Uterus (tissue), 4 donors: ENCODE data around the gene GPN2. TPM values are rescaled to one million over a fixed set of nuclear protein-coding genes. Genes with fewer than 3 reads are reported as not detected.

Experiments
- DNase-seq, 2 donors: peaks; one replicate each; pipeline ENCODE4 v3.0.0-alpha.2; 2019 to 2020
- H3K27ac ChIP-seq, 2 donors: fragments of 200-600 bp; sonication (generic); 1 replicate in 1 of 2; 2 replicates in 1 of 2; pipeline ENCODE4 v1.5.1; 2016 to 2018
- H3K27me3 ChIP-seq, 2 donors: fragments of 200-600 bp; sonication (generic); one replicate each; pipeline ENCODE4 v1.5.1; 2018 to 2019; ENCODE audit warnings: control low read depth in 1 of 2
- H3K36me3 ChIP-seq, 2 donors: fragments of 200-600 bp; sonication (generic); one replicate each; pipeline ENCODE4 v1.5.1; 2019; ENCODE audit warnings: control low read depth in 1 of 2
- H3K4me1 ChIP-seq, 2 donors: fragments of 200-600 bp; sonication (generic); one replicate each; pipeline ENCODE4 v1.5.1; 2018 to 2019; ENCODE audit warnings: control low read depth in 1 of 2
- H3K4me3 ChIP-seq, 2 donors: fragments of 200-600 bp; sonication (generic); 1 replicate in 1 of 2; 2 replicates in 1 of 2; pipeline ENCODE4 v1.5.1; 2018 to 2019; ENCODE audit warnings: mild to moderate bottlenecking in 1 of 2
- H3K9me3 ChIP-seq, 2 donors: fragments of 200-600 bp; sonication (generic); one replicate each; pipeline ENCODE4 v1.5.1; 2019; ENCODE audit warnings: control low read depth in 1 of 2
- CTCF ChIP-seq, 4 experiments: fragments of 200-600 bp in 2 of 4; fragments of 450-650 bp in 2 of 4; sonication (generic) in 2 of 4; IDR thresholded peaks; one replicate each; pipeline ENCODE4 v1.5.1; 2016 to 2019; ENCODE audit warnings: antibody characterized with exemption in 4 of 4, mild to moderate bottlenecking in 2 of 4, moderate library complexity in 1 of 4
- POLR2A ChIP-seq, 2 donors: fragments of 450-650 bp; IDR thresholded peaks; one replicate each; pipeline ENCODE4 v1.6.1; 2016; ENCODE audit warnings: antibody characterized with exemption in 2 of 2, mild to moderate bottlenecking in 1 of 2, moderate library complexity in 1 of 2
- intact Hi-C: fragments of 100-400 bp; cut with DNase I; formaldehyde crosslinking; loops from one replicate; pipeline ENCODE4 v1.15.1; 2023; ENCODE audit warnings: low total_unique reads
- total RNA-seq, 4 donors: library from RNA; depleted of rRNA in 3 of 4; stranded (reverse); fragments of >200 nt in 3 of 4; gene quantifications; one replicate each; pipeline versions ENCODE4 v1.1.0 to v1.2.4, GENCODE V29; 2014 to 2023
- donor health status: DM: yes; HTN: yes; CAD: no.

GPN2 gene
- 10 to 100 TPM in 3 of 4 donors, 1 to 10 TPM in 1; 3.5 to 21.7 (median 11.4) TPM for total RNA-seq

GRCh38 chr1:26889551-26890466, at the start of gene GPN2:
TSS of gene GPN2 (minus strand) at chr1:26890283. CDS start at chr1:26890096, 187 bp downstream.
- Histone ChIP-seq H3K9me3 (no peaks in the 10 kb centered on the region), H3K4me3 (peak within 1 kb of the TSS; percentile 73 to 79), H3K36me3 (no peaks in the 10 kb centered on the region), H3K4me1 (no peaks in the 10 kb centered on the region), H3K27ac (peak within 1 kb of the TSS; percentile 85 to 89), H3K27me3 (no peaks in the 10 kb centered on the region)
- intact Hi-C loops = no loop called here
- peak; percentile 64 to 74 for DNase-seq
- TF ChIP-seq CTCF (IDR thresholded peaks at IDR 0.05) (no peak), POLR2A (IDR thresholded peaks at IDR 0.05) (peak; percentile 42 to 57)

- TF ChIP-seq CTCF (IDR thresholded peaks at IDR 0.05) (no peak), POLR2A (IDR thresholded peaks at IDR 0.05) (no peak)
- H3K4me3 ChIP-seq = no peak overlapping the region
- H3K4me1 ChIP-seq = no peaks in the 10 kb centered on the region
- H3K27ac ChIP-seq = no peak overlapping the region
- H3K36me3 ChIP-seq = no peaks in the 10 kb centered on the region
- no peak for DNase-seq
- H3K27me3 ChIP-seq = no peaks in the 10 kb centered on the region
- intact Hi-C loops = no loop called here
- H3K9me3 ChIP-seq = no peaks in the 10 kb centered on the region
Observed at GRCh38 chr1:26938659-26939025, 48.6 kb upstream of the GPN2 start.

DNA sequence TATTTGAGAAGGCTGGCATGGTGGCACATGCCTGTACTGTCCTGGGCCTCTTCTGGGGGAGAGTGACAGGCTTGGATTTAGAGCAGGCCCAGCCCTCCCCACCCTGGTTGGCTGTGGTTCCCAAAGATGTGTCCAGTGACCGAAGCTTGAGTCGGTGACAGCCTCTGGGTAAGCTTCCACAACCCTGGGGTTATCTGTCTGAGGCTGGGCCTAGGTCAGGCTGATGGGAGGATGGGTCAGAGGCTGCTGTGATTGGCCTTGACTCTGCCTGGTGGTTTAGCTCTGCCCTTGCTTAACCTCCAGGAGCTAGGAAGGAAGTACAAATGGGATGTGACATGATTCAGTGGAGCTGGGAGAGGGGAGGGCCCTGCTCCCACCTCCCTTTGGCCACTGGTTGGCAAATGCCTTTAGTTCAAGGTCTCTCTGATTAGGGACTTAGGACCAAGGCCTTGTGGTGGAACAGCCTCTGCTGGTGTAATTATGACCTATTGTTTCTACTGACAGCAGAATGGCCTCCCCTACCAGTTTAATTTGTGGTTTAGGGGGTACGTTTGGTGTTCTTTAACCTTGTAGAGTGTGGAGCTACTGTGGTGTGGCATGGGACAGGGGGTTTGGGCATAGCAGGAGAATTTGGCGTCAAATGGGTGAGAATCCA, 48.0 kb upstream of the GPN2 start:
- H3K4me1 ChIP-seq = no peaks in the 10 kb centered on the region
- no peak overlapping the region for H3K4me3 ChIP-seq
- no peaks in the 10 kb centered on the region for H3K36me3 ChIP-seq
- H3K9me3 ChIP-seq = no peaks in the 10 kb centered on the region
- intact Hi-C loops = no loop called here
- DNase-seq = no peak
- H3K27me3 ChIP-seq = no peaks in the 10 kb centered on the region
- no peak for TF ChIP-seq POLR2A (IDR thresholded peaks at IDR 0.05)
- no peak for TF ChIP-seq CTCF (IDR thresholded peaks at IDR 0.05)
- no peak overlapping the region for H3K27ac ChIP-seq

DNA sequence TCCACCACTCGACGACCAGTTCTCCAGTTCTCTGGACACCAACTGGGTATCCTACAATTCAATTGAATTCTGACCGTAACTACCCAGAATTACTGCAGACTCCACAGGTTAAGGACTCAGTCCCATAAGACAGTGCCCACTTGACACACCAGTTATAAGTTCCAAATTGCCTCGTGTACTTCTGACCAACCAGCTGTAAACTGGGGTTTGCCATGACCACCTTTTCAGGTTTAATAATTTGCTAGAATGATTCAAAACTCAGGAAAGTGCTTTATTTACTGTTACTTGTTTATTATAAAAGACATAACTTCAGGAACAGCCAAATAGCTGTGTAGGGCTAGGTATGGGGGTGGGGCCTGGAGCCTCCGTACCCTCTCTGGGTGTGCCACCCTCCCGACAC, 46.7 kb upstream of the GPN2 start:
- H3K9me3 ChIP-seq = no peaks in the 10 kb centered on the region
- no peaks in the 10 kb centered on the region for H3K4me1 ChIP-seq
- DNase-seq = no peak
- no peaks in the 10 kb centered on the region for H3K27me3 ChIP-seq
- intact Hi-C loops = no loop called here
- no peak overlapping the region for H3K4me3 ChIP-seq
- no peaks in the 10 kb centered on the region for H3K36me3 ChIP-seq
- H3K27ac ChIP-seq = no peak overlapping the region
- TF ChIP-seq CTCF (IDR thresholded peaks at IDR 0.05) (no peak), POLR2A (IDR thresholded peaks at IDR 0.05) (no peak)

DNA sequence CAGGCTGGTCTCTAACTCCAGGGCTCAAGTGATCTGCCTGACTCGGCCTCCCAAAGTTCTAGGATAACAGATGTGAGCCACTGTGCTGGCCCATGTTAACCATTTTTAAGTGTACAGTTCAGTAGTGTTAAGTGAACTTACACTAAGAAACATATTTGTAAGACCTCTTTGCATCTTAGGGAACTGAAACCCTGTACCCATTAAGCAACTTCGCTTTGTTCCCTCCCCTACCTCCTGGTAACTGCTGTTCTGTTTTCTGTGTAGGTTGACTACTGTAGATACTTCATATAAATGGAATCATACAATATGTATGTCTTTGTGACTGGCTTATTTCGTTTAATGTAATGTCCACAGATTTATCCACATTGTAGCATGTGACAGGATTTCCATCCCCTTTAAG, 42.4 kb upstream of the GPN2 start:
- Histone ChIP-seq H3K36me3 (no peaks in the 10 kb centered on the region), H3K27ac (no peak overlapping the region), H3K27me3 (no peaks in the 10 kb centered on the region), H3K4me1 (no peaks in the 10 kb centered on the region), H3K9me3 (no peaks in the 10 kb centered on the region), H3K4me3 (no peak overlapping the region)
- TF ChIP-seq POLR2A (IDR thresholded peaks at IDR 0.05) = no peak
- no peak for TF ChIP-seq CTCF (IDR thresholded peaks at IDR 0.05)
- no peak for DNase-seq
- intact Hi-C loops = no loop called here
